CD14-positive monocyte (primary cell): Measurements from ENCODE around the gene CCDC154. TPM values are rescaled to one million over a fixed set of nuclear protein-coding genes. Genes with fewer than 3 reads are reported as not detected.

Source experiments
- DNase-seq, 3 donors: peaks; one replicate each; pipeline ENCODE4 v3.0.0-alpha.2; 2011 to 2022
- H2AFZ ChIP-seq: 2 replicates; pipeline ENCODE4 v1.6.0; 2012; ENCODE audit warnings: mild to moderate bottlenecking, low read depth, low read length, inconsistent platforms; ENCODE audit not compliant: insufficient read depth, poor library complexity, severe bottlenecking
- H3K27ac ChIP-seq, 2 donors: 1 replicate in 1 of 2; 2 replicates in 1 of 2; pipeline ENCODE4 v1.5.1; 2012 to 2013; ENCODE audit warnings: low read length in 2 of 2, control low read depth in 1 of 2, inconsistent platforms in 1 of 2, low read depth in 1 of 2, mild to moderate bottlenecking in 1 of 2
- H3K27me3 ChIP-seq, 2 donors: one replicate each; pipeline versions ENCODE4 v1.6.0 to v1.6.1; 2011 to 2013; ENCODE audit warnings: low read length in 2 of 2; ENCODE audit not compliant: control insufficient read depth in 2 of 2, insufficient read depth in 2 of 2
- H3K36me3 ChIP-seq, 2 donors: replicated peaks in 1 of 2; 1 replicate in 1 of 2; 2 replicates in 1 of 2; pipeline versions ENCODE4 v1.5.1 to v1.6.1; 2012 to 2013; ENCODE audit warnings: low read length in 2 of 2, control low read depth in 1 of 2, inconsistent platforms in 1 of 2, mild to moderate bottlenecking in 1 of 2; ENCODE audit not compliant: insufficient read depth in 2 of 2, control insufficient read depth in 1 of 2
- H3K4me1 ChIP-seq, 2 donors: 1 replicate in 1 of 2; 2 replicates in 1 of 2; pipeline versions ENCODE4 v1.5.1 to v1.6.1; 2012 to 2013; ENCODE audit warnings: low read length in 2 of 2, control low read depth in 1 of 2, inconsistent platforms in 1 of 2, mild to moderate bottlenecking in 1 of 2, moderate library complexity in 1 of 2; ENCODE audit not compliant: insufficient read depth in 2 of 2, control insufficient read depth in 1 of 2
- H3K4me2 ChIP-seq: replicated peaks from 2 replicates; pipeline ENCODE3; 2012; ENCODE audit warnings: low read length, moderate library complexity, mild to moderate bottlenecking; ENCODE audit not compliant: poor library complexity, severe bottlenecking; ENCODE audit errors: extremely low read depth
- H3K4me3 ChIP-seq, 3 experiments: fragments of 200-600 bp in 1 of 3; sonication (generic) in 1 of 3; replicated peaks in 1 of 3; 1 replicate in 2 of 3; 2 replicates in 1 of 3; pipeline ENCODE4 v1.5.1; 2011 to 2013; ENCODE audit warnings: low read length in 3 of 3, mild to moderate bottlenecking in 3 of 3, control low read depth in 2 of 3, low read depth in 2 of 3, inconsistent platforms in 1 of 3, moderate library complexity in 1 of 3
- H3K79me2 ChIP-seq: 2 replicates; pipeline ENCODE4 v1.6.0; 2012; ENCODE audit warnings: mild to moderate bottlenecking, control low read depth, inconsistent platforms, low read length, moderate library complexity; ENCODE audit not compliant: insufficient read depth
- H3K9ac ChIP-seq: 2 replicates; pipeline ENCODE4 v1.6.0; 2017; ENCODE audit warnings: low read length, mild to moderate bottlenecking; ENCODE audit not compliant: insufficient read depth, poor library complexity, severe bottlenecking
- H3K9me3 ChIP-seq, 2 donors: replicated peaks in 1 of 2; 1 replicate in 1 of 2; 2 replicates in 1 of 2; pipeline versions ENCODE4 v1.5.1 to v1.6.1; 2012 to 2013; ENCODE audit warnings: low read length in 2 of 2, control low read depth in 1 of 2; ENCODE audit not compliant: control insufficient read depth in 1 of 2, insufficient read depth in 1 of 2
- H4K20me1 ChIP-seq: 2 replicates; pipeline ENCODE4 v1.6.0; 2012; ENCODE audit warnings: mild to moderate bottlenecking, low read length, control low read depth, moderate library complexity; ENCODE audit not compliant: insufficient read depth
- H3K27ac Mint-ChIP-seq, 7 donors: one replicate each; pipeline ENCODE4 v1.8.0; 2020; ENCODE audit warnings: mild to moderate bottlenecking in 7 of 7, mixed read lengths in 7 of 7, moderate library complexity in 6 of 7, inconsistent platforms in 2 of 7
- H3K27me3 Mint-ChIP-seq, 3 donors: one replicate each; pipeline ENCODE4 v1.8.0; 2021 to 2022; ENCODE audit warnings: low read depth in 3 of 3, mild to moderate bottlenecking in 3 of 3, mixed read lengths in 3 of 3, moderate library complexity in 3 of 3, inconsistent platforms in 1 of 3
- H3K36me3 Mint-ChIP-seq, 2 donors: one replicate each; pipeline ENCODE4 v1.8.0; 2020; ENCODE audit warnings: mixed read lengths in 2 of 2, inconsistent platforms in 1 of 2, mild to moderate bottlenecking in 1 of 2
- H3K4me1 Mint-ChIP-seq: one replicate; pipeline ENCODE4 v1.8.0; 2020; ENCODE audit warnings: mild to moderate bottlenecking, mixed read lengths
- H3K4me3 Mint-ChIP-seq, 2 donors: one replicate each; pipeline ENCODE4 v1.8.0; 2020; ENCODE audit warnings: mild to moderate bottlenecking in 2 of 2, mixed read lengths in 2 of 2, moderate library complexity in 1 of 2
- H3K9me3 Mint-ChIP-seq, 7 donors: one replicate each; pipeline ENCODE4 v1.8.0; 2020 to 2022; ENCODE audit warnings: mixed read lengths in 7 of 7, mild to moderate bottlenecking in 6 of 7, moderate library complexity in 6 of 7, inconsistent platforms in 2 of 7
- CTCF ChIP-seq: fragments of 200-600 bp; IDR thresholded peaks from one replicate; pipeline ENCODE4 v1.8.0; 2022; ENCODE audit warnings: antibody characterized with exemption, mild to moderate bottlenecking
- WGBS: methylation state at CpG from one replicate; pipeline ENCODE4 v1.1.5; 2013; ENCODE audit warnings: missing lambda C conversion rate; ENCODE audit not compliant: insufficient coverage; 5-methylcytosine and 5-hydroxymethylcytosine counted together
- intact Hi-C, 2 donors: fragments of 100-400 bp; cut with micrococcal nuclease; formaldehyde crosslinking; loops; one replicate each; pipeline versions ENCODE4 v1.15.0 to v1.15.1; 2023
- polyA plus RNA-seq, 3 donors: library from polyadenylated mRNA; depleted of rRNA in 1 of 3; unstranded in 2 of 3; stranded (reverse) in 1 of 3; fragments of 300-500 nt in 2 of 3; fragments of >200 nt in 1 of 3; fragmentation: Illumina TruSeq in 2 of 3; gene quantifications; 1 replicate in 2 of 3; 2 replicates in 1 of 3; pipeline ENCODE4 v1.2.3, GENCODE V29; 2012 to 2021

The CCDC154 gene
- polyA plus RNA-seq, 3 donors = 5.9 TPM; not detected in 2

- Mint-ChIP-seq H3K4me1 (no peaks in the 10 kb centered on the region), H3K27ac (no peak overlapping the region)
- peaks cover 68 to 84% of the 10 kb centered on the region in 2 donors for H3K36me3 ChIP-seq
Measured at GRCh38 chr16:1387331-1387730, 57.0 kb downstream of the CCDC154 start.

GRCh38 chr16:1385232-1385631 lies 59.1 kb downstream of the CCDC154 start:
- H3K9ac ChIP-seq = no peak overlapping the region
- H3K27ac ChIP-seq = no peak overlapping the region
- H3K4me1 Mint-ChIP-seq = peaks cover under 1% of the 10 kb centered on the region

More at GRCh38 chr16:1387331-1387730, 57.0 kb downstream of the CCDC154 start:
- H3K27ac ChIP-seq = no peak overlapping the region
- H4K20me1 ChIP-seq = peaks cover 56% of the 10 kb centered on the region
- H2AFZ ChIP-seq = no peak overlapping the region
- H3K9me3 ChIP-seq = no peaks in the 10 kb centered on the region
- H3K36me3 Mint-ChIP-seq = peaks cover 40 to 78% of the 10 kb centered on the region in 2 donors
- no peak for DNase-seq
- no peak overlapping the region for H3K4me3 Mint-ChIP-seq
- intact Hi-C loops = no loop called here
- no peak overlapping the region for H3K9ac ChIP-seq
- no peak overlapping the region for H3K4me2 ChIP-seq
- no peaks in the 10 kb centered on the region for H3K9me3 Mint-ChIP-seq
- no peak for TF ChIP-seq CTCF
- H3K4me1 ChIP-seq = no peaks in the 10 kb centered on the region
- H3K27me3 Mint-ChIP-seq = no peaks in the 10 kb centered on the region
- H3K27me3 ChIP-seq = no peaks in the 10 kb centered on the region
- 98% methylated on average over 14 of the region's 16 CpGs for WGBS
- no peak overlapping the region for H3K4me3 ChIP-seq
- H3K79me2 ChIP-seq = no peaks in the 10 kb centered on the region

More at GRCh38 chr16:1385232-1385631, 59.1 kb downstream of the CCDC154 start:
- WGBS = 98% methylated on average over 39 of the region's 39 CpGs
- no peak overlapping the region for H3K27ac Mint-ChIP-seq
- H3K4me3 Mint-ChIP-seq = no peak overlapping the region
- no peak for TF ChIP-seq CTCF
- Histone ChIP-seq H3K27me3 (no peaks in the 10 kb centered on the region), H3K9me3 (no peaks in the 10 kb centered on the region), H2AFZ (no peak overlapping the region), H4K20me1 (peaks cover 74% of the 10 kb centered on the region), H3K4me3 (no peak overlapping the region), H3K36me3 (peaks cover 62 to 80% of the 10 kb centered on the region in 2 donors), H3K4me2 (no peak overlapping the region), H3K4me1 (no peaks in the 10 kb centered on the region), H3K79me2 (no peaks in the 10 kb centered on the region)
- no peak for DNase-seq
- H3K27me3 Mint-ChIP-seq = no peaks in the 10 kb centered on the region
- H3K36me3 Mint-ChIP-seq = peaks cover 39 to 76% of the 10 kb centered on the region in 2 donors
- H3K9me3 Mint-ChIP-seq = no peaks in the 10 kb centered on the region
- intact Hi-C loops = no loop called here

Other genes with a start within 250 kb of the CCDC154 start
- not detected for gene TPSG1, start 219.3 kb downstream of the CCDC154 start, polyA plus RNA-seq
- gene TPSB2, start 214.4 kb downstream of the CCDC154 start, polyA plus RNA-seq = not detected
- not detected for gene TPSAB1, start 203.9 kb downstream of the CCDC154 start, polyA plus RNA-seq
- gene TPSD1, start 188.5 kb downstream of the CCDC154 start, polyA plus RNA-seq = not detected
- 100 to 1,000 TPM in 1 of 3 donors, 10 to 100 TPM in 2; 76.8 to 112 (median 88.8) TPM for gene UBE2I, start 134.9 kb downstream of the CCDC154 start, polyA plus RNA-seq
- gene BAIAP3, start 110.9 kb downstream of the CCDC154 start, polyA plus RNA-seq = 1 to 10 TPM in 1 of 3 donors, not detected in 2; 1.0 TPM
- gene TSR3, start 92.7 kb downstream of the CCDC154 start, polyA plus RNA-seq = 10 to 100 TPM; 23.2 to 73.1 (median 48.2) TPM
- 100 to 1,000 TPM in 1 of 3 donors, 10 to 100 TPM in 2; 74.7 to 130 (median 82.5) TPM for gene GNPTG, start 92.6 kb downstream of the CCDC154 start, polyA plus RNA-seq
- 10 to 100 TPM in 1 of 3 donors, 1 to 10 TPM in 2; 1.2 to 19.9 (median 2.2) TPM for gene UNKL, start 29.9 kb downstream of the CCDC154 start, polyA plus RNA-seq
- 10 to 100 TPM; 10.0 to 48.8 (median 35.3) TPM for gene UQCC4, start 23.8 kb downstream of the CCDC154 start, polyA plus RNA-seq
- not detected for gene PERCC1, start 13.5 kb downstream of the CCDC154 start, polyA plus RNA-seq
- gene CLCN7, start 30.5 kb upstream of the CCDC154 start, polyA plus RNA-seq = 100 to 1,000 TPM in 1 of 3 donors, 10 to 100 TPM in 2; 37.4 to 249 (median 56.5) TPM
- under 1 TPM in 1 of 3 donors, not detected in 2; 0.19 TPM for gene PTX4, start 44.4 kb upstream of the CCDC154 start, polyA plus RNA-seq
- gene TELO2, start 48.8 kb upstream of the CCDC154 start, polyA plus RNA-seq = 10 to 100 TPM in 2 of 3 donors, 1 to 10 TPM in 1; 7.3 to 58.1 (median 11.4) TPM
- 1 to 10 TPM in 2 of 3 donors, under 1 TPM in 1; 0.09 to 1.5 (median 1.3) TPM for gene TMEM204, start 89.1 kb upstream of the CCDC154 start, polyA plus RNA-seq
- gene IFT140, start 167.5 kb upstream of the CCDC154 start, polyA plus RNA-seq = 1 to 10 TPM in 2 of 3 donors, under 1 TPM in 1; 0.75 to 3.7 (median 1.2) TPM
- 10 to 100 TPM in 1 of 3 donors, 1 to 10 TPM in 1, under 1 TPM in 1; 0.46 to 12.3 (median 1.0) TPM for gene CRAMP1, start 167.8 kb upstream of the CCDC154 start, polyA plus RNA-seq
- 1 to 10 TPM; 5.4 to 7.5 (median 5.8) TPM for gene JPT2, start 233.7 kb upstream of the CCDC154 start, polyA plus RNA-seq